Endometrium (tissue), 2 donors: ENCODE measurements around the gene PRXL2A.

Source experiments
- FAIRE-seq: peaks from 2 replicates; lab custom pipeline; 2012; peaks lifted over from hg19 to GRCh38; lab: Jason Lieb, UNC
- donor health status: control.
- donor health status: control.

PRXL2A gene

DNA sequence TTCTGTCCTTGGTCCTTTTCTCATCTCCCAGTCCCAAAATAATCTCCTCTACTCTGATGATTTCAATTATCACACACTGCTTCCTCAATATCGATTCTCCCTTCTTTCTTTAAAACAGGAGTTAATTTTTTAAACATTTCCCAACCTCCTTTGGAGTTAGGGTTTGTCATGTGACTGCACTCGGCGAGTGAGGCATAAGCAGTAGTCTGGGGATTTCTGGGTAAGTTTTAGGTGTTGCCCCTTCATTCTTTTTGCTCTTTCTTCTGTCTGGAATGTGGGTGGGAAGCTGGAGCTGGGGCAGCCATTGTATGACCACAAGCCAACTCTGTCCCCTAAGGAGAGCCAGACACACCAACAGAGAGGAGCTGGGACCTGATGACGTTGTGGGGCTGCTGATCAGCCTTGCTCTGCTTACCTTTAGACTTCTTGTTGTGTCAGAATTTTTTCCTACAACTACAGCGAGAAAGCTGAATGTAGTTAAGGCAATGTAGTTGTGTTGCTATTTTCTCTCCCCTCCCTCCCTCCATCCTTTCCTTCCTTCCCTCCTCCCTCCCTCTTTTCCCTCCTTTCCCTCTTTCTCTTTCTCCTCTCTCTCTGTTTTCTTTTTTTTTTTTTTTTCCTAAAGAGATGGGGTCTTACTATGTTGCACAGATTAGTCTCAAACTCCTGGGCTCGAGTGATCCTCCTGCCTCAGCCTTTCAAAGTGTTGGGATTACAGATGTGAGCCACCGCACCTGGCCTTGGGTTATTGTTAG lies 39.3 kb downstream of the PRXL2A start:
- no peak for FAIRE-seq

GRCh38 chr10:80448209-80448942 lies 40.0 kb downstream of the PRXL2A start:
- no peak for FAIRE-seq

DNA sequence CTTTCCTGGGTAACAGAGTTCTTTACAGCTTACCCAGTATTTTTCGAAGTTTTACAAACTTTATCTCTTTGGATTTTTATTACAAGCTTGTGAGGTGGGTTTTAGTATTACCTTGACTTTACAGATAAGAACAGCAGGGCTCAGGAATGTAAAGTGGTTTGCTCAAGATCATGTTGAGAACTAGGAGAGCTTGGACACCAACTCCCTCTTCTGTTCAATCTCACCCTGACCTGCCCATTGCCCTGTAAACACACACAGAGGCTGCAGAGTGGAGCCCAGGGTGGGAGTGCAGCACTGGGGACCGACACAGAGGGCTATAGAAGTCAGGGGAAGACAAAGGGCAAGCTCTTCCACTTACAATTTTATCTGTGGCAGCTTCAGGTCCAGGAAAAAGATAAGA lies 41.2 kb downstream of the PRXL2A start:
- FAIRE-seq, result no peak

GRCh38 chr10:80451132-80451531 lies 42.8 kb downstream of the PRXL2A start:
- FAIRE-seq, result no peak

GRCh38 chr10:80452069-80452468 lies 43.7 kb downstream of the PRXL2A start:
- no peak for FAIRE-seq

DNA sequence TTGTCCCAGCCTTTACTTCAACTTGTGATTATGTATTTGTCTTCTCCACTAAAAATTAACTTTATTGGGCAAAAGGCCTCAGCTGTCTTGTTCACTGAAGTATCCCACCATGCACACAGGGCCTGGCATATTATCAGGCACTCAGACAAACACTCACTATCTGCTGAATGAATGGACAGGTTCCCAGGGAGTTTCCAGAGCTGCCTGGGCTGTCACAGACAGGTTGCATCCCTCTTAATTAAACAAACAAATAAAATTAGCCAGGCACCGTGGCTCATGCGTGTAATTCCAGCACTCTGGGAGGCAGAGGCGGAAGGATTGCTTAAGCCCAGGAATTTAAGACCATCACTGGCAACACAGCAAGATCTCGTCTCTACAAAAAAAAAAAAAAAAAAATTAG lies 44.3 kb downstream of the PRXL2A start:
- no peak for FAIRE-seq

DNA sequence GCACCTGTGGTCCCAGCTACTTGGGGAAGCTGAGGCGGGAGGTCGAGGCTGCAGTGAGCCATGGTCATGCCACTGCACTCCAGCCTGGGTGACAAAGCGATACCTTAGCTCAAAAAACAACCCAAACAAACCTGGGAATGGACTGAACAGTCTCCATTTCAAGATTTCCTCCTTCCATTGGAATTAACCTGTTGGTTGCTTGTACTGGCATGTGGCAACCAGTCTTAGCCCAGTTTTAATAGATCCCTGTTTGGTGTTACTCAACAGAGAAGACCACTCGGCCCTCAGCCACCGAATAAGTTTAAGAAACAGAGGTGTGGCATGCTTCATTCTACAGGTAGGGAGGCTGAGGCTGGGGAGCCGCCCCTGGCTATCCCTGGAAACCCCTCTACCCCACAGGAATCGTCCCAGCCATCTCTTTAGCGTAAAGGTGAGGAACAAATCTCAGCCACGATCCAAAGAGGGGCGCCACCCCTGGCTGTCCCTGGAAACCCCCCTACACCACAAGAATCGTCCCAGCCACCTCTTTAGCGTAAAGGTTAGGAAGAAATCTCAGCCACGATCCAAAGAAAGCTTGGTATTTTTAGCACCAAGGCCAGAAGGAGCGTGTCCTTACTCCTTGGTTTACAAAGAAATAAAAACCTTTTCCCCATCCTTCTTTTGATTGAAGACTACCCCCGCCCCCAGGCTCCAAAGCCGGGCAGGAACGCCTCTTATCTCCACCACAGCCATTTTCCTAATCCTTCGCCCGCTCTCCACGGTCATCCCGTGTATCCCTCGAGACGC lies 44.9 kb downstream of the PRXL2A start:
- no peak for FAIRE-seq

- FAIRE-seq, result no peak
These were observed 45.6 kb downstream of the PRXL2A start, which contains the start of gene TSPAN14 for GRCh38 chr10:80453842-80454512. TSPAN14 (plus strand) TSS chr10:80454310; CDS start chr10:80489234, 34,924 bp downstream.

GRCh38 chr10:80454513-80455460 lies 46.4 kb downstream of the PRXL2A start:
- no peak for FAIRE-seq

- FAIRE-seq, result no peak
These were observed 47.4 kb downstream of the PRXL2A start for GRCh38 chr10:80455461-80456349.

DNA sequence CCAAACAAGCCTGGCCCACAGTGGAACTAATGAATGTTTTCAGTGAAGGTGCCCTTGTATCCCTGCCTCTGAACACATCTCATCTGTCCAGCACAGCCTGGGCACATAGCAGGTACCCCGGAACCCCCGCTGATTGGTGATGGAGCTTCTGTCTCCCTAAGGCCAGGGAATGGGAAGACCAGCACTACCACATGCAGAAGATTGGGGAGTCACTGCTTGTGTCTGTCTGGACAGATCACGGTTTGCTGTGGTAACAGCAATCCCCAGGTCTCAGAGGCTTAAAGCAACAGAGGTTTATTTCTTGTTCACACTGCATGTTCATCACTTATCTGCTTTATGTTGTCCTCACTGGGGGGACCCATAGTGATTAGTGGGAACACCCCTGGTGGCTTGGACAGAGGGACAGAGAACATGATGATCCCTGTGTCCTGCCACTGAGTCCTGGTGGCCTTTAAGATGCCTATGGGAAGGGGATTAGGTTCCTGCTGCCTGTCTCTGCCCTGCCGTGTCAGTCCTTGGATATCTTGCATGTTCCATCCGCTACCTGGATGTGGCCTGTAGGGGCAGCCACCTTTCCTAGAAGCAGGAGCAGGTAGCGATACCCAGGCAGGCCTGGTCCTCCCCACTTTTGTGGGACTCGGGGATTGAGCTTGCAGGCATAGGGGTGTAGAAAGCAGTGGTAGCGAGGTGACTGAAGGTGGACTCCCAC lies 49.4 kb downstream of the PRXL2A start:
- no peak for FAIRE-seq

DNA sequence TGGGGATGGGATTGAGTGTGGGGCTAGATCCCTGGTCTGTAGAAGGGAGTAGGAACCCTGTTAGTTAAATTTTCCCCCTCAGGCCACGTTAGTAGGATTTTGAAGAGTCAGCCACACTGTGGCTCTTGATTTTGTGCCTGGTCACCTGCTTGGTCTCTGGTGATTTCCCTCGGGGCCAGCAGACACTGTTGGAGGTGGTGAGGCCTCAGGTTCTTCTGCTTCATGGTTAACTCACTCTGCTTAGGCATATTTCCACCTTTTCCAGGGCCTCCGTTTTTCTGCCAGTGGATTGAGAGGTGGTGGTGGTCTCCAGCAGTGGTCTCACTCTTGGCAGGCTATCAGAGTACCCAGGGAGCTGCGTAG lies 49.9 kb downstream of the PRXL2A start:
- FAIRE-seq, result no peak

DNA sequence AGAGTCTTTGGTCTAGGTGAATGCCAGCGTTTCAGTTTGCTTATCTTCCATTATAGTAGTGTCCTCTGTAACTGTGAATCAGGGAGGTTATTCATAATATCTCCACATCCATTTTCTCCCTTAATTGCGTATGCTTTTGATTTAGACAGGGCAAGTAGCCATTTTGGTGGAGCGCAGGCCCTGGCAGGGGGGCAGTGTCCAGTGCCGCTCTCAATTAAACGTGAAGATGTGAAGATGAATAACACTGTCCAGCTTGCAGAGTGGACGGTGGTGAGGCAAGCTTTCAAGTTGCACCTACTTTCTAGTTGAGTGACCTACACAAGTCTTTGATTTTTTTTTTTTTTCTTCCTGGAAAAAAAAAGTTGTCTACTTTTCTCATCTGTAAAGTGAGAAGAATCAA lies 50.3 kb downstream of the PRXL2A start:
- no peak for FAIRE-seq

GRCh38 chr10:80459047-80459865 lies 50.9 kb downstream of the PRXL2A start:
- FAIRE-seq, result no peak

- no peak for FAIRE-seq
These were observed 52.3 kb downstream of the PRXL2A start for GRCh38 chr10:80460399-80461207.

GRCh38 chr10:80461208-80462183 lies 53.1 kb downstream of the PRXL2A start:
- FAIRE-seq, result no peak
